AG09319 (cell line): ENCODE measurements around the gene RASA4.
"Not testable (repeated sequence)": the region's sequence is repeated elsewhere in the genome, so short reads cannot be mapped to it uniquely, and the experiment has no call there.

Experiments
- DNase-seq: peaks from one replicate; pipeline ENCODE4 v3.0.0-alpha.2; 2010; ENCODE audit warnings: low read depth; ENCODE audit errors: extremely low read depth

The RASA4 gene

DNA sequence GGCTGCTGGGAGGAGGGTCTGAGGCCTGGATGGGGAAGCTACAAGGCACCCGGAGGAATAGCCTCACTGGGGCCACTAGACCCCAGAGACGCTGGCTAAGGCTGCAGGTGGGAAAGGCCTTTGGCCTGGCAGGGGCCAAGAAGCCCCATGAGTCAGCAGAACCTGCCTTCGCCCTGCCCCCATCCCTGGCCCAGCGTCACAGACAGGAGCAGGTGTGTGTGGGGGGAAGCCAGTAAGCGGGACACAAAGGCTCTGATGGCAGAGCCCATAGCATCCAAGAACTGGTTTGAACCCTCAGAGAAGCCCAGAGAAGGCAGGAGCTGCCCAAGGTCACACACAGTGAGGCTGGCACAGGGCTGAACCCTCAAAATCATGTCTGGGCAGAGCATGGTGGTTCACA, 9.7 kb downstream of the RASA4 start:
- not testable (repeated sequence) for DNase-seq

DNA sequence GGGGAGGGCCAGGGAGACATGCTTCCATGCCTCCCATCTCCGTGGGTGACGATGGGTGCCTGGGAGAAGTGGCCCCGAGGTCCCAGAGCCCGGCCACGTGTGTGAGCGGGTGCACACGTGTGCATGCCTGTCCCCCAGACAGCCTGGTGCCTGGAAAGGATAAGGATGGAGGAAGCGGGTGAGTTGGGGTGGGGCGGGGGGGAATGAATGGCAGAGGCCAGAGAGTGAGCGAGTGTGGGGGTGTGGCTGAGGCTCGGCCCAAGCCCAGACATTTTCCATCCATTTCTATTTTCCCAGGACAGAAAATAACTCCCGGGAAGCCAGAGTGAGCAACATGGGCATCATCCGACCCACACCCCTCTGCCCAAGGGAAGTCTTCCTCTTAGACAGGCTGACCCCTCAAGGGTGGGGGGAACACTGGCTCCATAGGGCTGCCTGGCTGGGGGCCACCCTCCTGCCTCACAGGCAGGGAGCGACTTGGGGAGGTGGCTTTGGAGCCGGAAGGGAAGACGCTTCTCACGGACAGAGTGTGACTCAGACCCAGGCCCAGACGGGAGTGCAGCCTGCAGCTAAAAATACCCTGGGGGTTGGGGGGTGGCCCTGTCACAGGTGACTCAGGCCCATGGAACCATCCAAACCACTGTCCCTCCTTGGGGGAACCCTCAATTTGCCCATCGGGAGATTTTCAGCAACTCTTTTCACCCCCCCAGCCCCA, 12.0 kb downstream of the RASA4 start:
- not testable (repeated sequence) for DNase-seq

DNA sequence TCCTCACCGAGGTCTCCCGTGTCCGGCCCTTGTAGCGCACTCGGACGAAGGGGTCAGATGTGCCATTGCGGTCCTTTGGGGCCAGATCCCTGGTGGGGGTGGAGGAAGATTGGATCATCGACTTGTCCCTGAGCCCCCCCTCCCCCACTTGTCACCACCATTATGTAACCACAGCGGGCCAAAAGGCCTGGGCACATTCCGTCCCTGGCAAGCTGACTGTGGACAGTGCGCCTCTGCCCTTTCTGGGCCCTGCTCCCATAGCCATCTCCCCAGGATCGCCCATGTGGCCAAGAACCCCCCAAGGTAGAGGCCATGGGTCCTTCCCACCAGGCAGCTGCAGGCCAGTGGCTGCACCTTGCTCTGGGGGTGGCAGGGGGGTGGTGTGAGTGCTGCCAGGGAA, 14.2 kb downstream of the RASA4 start:
- DNase-seq: not testable (repeated sequence)

DNA sequence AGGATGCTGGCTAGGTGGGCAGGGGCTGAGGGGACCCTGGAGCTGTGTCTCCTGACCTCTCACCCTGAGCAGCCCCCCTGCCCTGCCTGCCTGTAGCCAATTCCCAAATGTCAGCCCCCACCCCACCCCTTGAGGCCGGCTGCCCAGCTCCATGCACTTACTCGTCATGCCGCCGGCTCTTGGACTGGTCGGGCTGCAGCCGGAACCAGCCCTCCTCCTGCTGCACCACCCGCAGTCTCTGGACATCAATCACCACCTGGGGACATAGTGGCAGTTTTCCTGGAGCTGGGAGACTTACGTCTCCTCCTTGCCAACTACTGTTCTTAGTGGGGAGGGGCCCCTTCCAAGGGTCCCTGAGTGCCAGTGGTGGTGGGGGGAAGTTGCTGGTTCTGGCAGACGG, 16.9 kb downstream of the RASA4 start:
- DNase-seq: not testable (repeated sequence)

- DNase-seq: not testable (repeated sequence)
Observed at GRCh38 chr7:102596036-102596435, 20.5 kb downstream of the RASA4 start.

- not testable (repeated sequence) for DNase-seq
Observed at GRCh38 chr7:102593637-102594334, 22.8 kb downstream of the RASA4 start.

- not testable (repeated sequence) for DNase-seq
Observed at GRCh38 chr7:102592477-102593019, 24.0 kb downstream of the RASA4 start.

DNA sequence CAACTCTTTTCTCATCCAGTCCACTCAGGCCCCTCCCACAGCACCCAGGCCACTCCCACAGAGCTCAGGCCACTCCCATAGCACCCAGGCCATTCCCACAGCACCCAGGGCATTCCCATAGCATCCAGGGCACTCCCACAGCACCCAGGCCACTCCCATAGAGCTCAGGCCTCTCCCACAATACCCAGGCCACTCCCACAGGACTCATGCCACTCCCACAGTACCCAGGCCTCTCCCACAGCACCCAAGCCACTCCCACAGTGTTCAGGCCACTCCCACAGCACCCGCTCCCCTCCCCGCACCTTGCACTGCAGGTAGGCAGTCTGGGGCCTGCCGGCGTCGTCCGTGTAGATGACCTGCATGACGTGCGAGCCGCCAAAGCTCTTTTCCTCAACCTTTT, 26.7 kb downstream of the RASA4 start:
- not testable (repeated sequence) for DNase-seq

- not testable (repeated sequence) for DNase-seq
Observed at GRCh38 chr7:102583495-102583894, 33.1 kb downstream of the RASA4 start.

GRCh38 chr7:102581722-102582121, 34.8 kb downstream of the RASA4 start:
- DNase-seq: not testable (repeated sequence)

- DNase-seq: not testable (repeated sequence)
Observed at GRCh38 chr7:102578486-102578885, 38.1 kb downstream of the RASA4 start.

GRCh38 chr7:102577315-102578240, 39.0 kb downstream of the RASA4 start:
- not testable (repeated sequence) for DNase-seq

DNA sequence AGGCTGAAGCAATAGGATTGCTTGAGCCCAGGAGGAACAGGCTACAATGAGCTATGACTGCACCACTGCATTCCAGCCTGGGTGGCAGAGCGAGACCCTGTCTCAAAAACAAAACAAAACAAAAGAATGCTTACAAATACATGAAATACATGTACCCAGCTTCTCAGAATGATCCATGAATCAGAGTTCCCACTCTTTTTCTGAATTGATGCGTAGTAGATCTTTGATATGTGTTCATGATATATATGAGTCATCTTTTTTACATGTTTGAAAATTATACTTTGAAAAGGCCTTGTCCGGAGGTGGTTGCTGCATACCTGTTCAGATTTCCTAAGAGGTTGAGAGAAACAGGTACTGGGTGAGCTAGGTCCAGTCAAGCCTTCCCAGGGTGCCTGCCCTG, 40.2 kb downstream of the RASA4 start:
- not testable (repeated sequence) for DNase-seq

GRCh38 chr7:102574607-102575006, 41.9 kb downstream of the RASA4 start:
- DNase-seq: not testable (repeated sequence)
